Neural progenitor cell (in vitro differentiated cells): ENCODE data around the gene WDR20.

ENCODE experiments used
- CTCF ChIP-seq: fragments of 200-600 bp; sonication (generic); IDR thresholded peaks from 2 replicates; pipeline ENCODE4 v1.5.1; 2017; ENCODE audit warnings: antibody characterized with exemption, mild to moderate bottlenecking
- EZH2 ChIP-seq: fragments of 200-600 bp; sonication (generic); IDR thresholded peaks from 2 replicates; pipeline ENCODE4 v1.6.1; 2017; ENCODE audit warnings: antibody characterized with exemption, mild to moderate bottlenecking, moderate library complexity
- EZH2phosphoT487 ChIP-seq: fragments of 200-600 bp; sonication (generic); IDR thresholded peaks from 2 replicates; pipeline ENCODE4 v1.6.1; 2017; ENCODE audit warnings: antibody characterized with exemption

GRCh38 chr14:102196039-102196901 is 56.6 kb downstream of the WDR20 start:
- TF ChIP-seq CTCF (no peak), EZH2 (no peak), EZH2phosphoT487 (no peak)
